ENCODE results near the gene COL4A6. TPM values are rescaled to one million over a fixed set of nuclear protein-coding genes. Genes with fewer than 3 reads are reported as not detected.

COL4A6 gene
- total and polyA plus RNA-seq, 2 of the 4 experiments (the other 2 are of a cell fraction) = 0.36 to 0.74 TPM

GRCh38 chrX:108177351-108178142, 260.7 kb downstream of the COL4A6 start:
- no peak overlapping the region for H4K91ac ChIP-seq (ENCODE audit: insufficient read depth, low read depth, low read length)
- H3K4me1 ChIP-seq (ENCODE audit: control insufficient read depth, insufficient read depth, low read length) = no peaks in the 10 kb centered on the region
- no peak overlapping the region for H4K5ac ChIP-seq (ENCODE audit: low read depth, low read length)
- CTCF ChIA-PET = interaction anchor here (0.5 kb wide), 1 partner anchor 46 kb away, joined by 5 read pairs; no protein-coding TSS in a partner anchor
- H2BK20ac ChIP-seq (ENCODE audit: low read depth, low read length) = no peak overlapping the region
- no peak overlapping the region for H3K4me3 ChIP-seq (ENCODE audit: insufficient read depth, low read depth, low read length)
- peaks cover 29% of the 10 kb centered on the region for H3K27me3 ChIP-seq (ENCODE audit: control insufficient read depth, insufficient read depth, low read length)
- dilution Hi-C loops (cut with HindIII; ENCODE audit: low sequenced_read_pairs, unreplicated experiment) = no loop called here
- H3K18ac ChIP-seq (ENCODE audit: low read depth, low read length) = no peak overlapping the region
- ATAC-seq (ENCODE audit: low read depth) (no peak), DNase-seq (no peak)
- H4K8ac ChIP-seq (ENCODE audit: low read depth in 2 of 2, low read length in 2 of 2) = no peak overlapping the region
- no peak overlapping the region for H3K4ac ChIP-seq (ENCODE audit: low read depth, low read length)
- H2BK15ac ChIP-seq (ENCODE audit: low read depth, low read length) = no peak overlapping the region
- in situ Hi-C loops (cut with MboI; ENCODE audit: low sequenced_read_pairs) = no loop called here
- no peaks in the 10 kb centered on the region for H4K20me1 ChIP-seq (ENCODE audit: insufficient read depth, low read length)
- no peak overlapping the region for H2AK9ac ChIP-seq (replicated peaks; ENCODE audit: low read depth, low read length, poor library complexity)
- no peak overlapping the region for H3K9ac ChIP-seq (ENCODE audit: low read depth, low read length)
- no peaks in the 10 kb centered on the region for H3K79me1 ChIP-seq (ENCODE audit: low read depth in 1 of 2, low read length in 2 of 2)
- POLR2A ChIA-PET (ENCODE audit: unreplicated experiment) = no interaction called here
- no peak overlapping the region for H3K56ac ChIP-seq (ENCODE audit: extremely low read depth, insufficient read depth, low read length)
- no peak overlapping the region for H3K4me2 ChIP-seq (ENCODE audit: low read depth, low read length)
- no peak overlapping the region for H2AFZ ChIP-seq (replicated peaks; ENCODE audit: low read length, poor library complexity)
- no peak overlapping the region for H2BK120ac ChIP-seq (ENCODE audit: low read depth, low read length)
- no peak overlapping the region for H3K27ac ChIP-seq (ENCODE audit: insufficient read depth, low read length)
- no peaks in the 10 kb centered on the region for H3K9me3 ChIP-seq (ENCODE audit: control insufficient read depth, insufficient read depth, low read length)
- intact Hi-C loops (cut with micrococcal nuclease) = no loop called here
- WGBS, 2 experiments (ENCODE audit: extremely low coverage in 2 of 2, insufficient read length in 1 of 2) = 46% methylated on average over 4 of the region's 8 CpGs; no CpG with 5 or more reads in 1 of the 2 experiments
- no peak overlapping the region for H3K23ac ChIP-seq (ENCODE audit: low read depth, low read length)
- H2BK5ac ChIP-seq (ENCODE audit: low read depth, low read length, poor library complexity, severe bottlenecking) = no peak overlapping the region
- H3K9me1 ChIP-seq (ENCODE audit: insufficient read depth, low read length) = no peaks in the 10 kb centered on the region; the same call in none of the 2 replicates
- no peak overlapping the region for H3K14ac ChIP-seq (replicated peaks; ENCODE audit: low read depth, low read length)
- BruUV-seq (replicated peaks) = no TSS peak
- H2AK5ac ChIP-seq (ENCODE audit: low read depth, low read length) = no peak overlapping the region
- H3K36me3 ChIP-seq (ENCODE audit: control insufficient read depth, insufficient read depth, low read length) = no peaks in the 10 kb centered on the region
- TF ChIP-seq POLR2A (IDR thresholded peaks at IDR 0.05; ENCODE audit: low read depth, low read length) (no peak), RFX5 (IDR thresholded peaks at IDR 0.05; ENCODE audit: low read depth, low read length) (no peak), RAD21 (IDR thresholded peaks at IDR 0.05; ENCODE audit: low read length) (no peak), USF2 (IDR thresholded peaks at IDR 0.05; ENCODE audit: low read depth, low read length) (no peak), MAZ (IDR thresholded peaks at IDR 0.05; ENCODE audit: borderline replicate concordance, low read depth, low read length) (no peak), CEBPB (IDR thresholded peaks at IDR 0.05; ENCODE audit: low read depth, low read length) (no peak), CHD1 (IDR thresholded peaks at IDR 0.05; ENCODE audit: low read depth, low read length) (no peak), MXI1 (IDR thresholded peaks at IDR 0.05; ENCODE audit: borderline replicate concordance, low read depth, low read length) (no peak), FOS (IDR thresholded peaks at IDR 0.05; ENCODE audit: low read depth, low read length) (no peak), RCOR1 (IDR thresholded peaks at IDR 0.05; ENCODE audit: insufficient replicate concordance, low read length) (no peak), SMC3 (IDR thresholded peaks at IDR 0.05; ENCODE audit: low read depth, low read length) (no peak), NFE2L2 (IDR thresholded peaks at IDR 0.05; ENCODE audit: low read depth, low read length) (no peak), MAFK (IDR thresholded peaks at IDR 0.05; ENCODE audit: low read depth, low read length) (no peak)
- TF ChIP-seq, protein P1, sequence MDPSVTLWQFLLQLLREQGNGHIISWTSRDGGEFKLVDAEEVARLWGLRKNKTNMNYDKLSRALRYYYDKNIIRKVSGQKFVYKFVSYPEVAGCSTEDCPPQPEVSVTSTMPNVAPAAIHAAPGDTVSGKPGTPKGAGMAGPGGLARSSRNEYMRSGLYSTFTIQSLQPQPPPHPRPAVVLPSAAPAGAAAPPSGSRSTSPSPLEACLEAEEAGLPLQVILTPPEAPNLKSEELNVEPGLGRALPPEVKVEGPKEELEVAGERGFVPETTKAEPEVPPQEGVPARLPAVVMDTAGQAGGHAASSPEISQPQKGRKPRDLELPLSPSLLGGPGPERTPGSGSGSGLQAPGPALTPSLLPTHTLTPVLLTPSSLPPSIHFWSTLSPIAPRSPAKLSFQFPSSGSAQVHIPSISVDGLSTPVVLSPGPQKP (IDR thresholded peaks at IDR 0.05; ENCODE audit: borderline replicate concordance, low read depth, low read length) = no peak
- TF ChIP-seq, protein P2, sequence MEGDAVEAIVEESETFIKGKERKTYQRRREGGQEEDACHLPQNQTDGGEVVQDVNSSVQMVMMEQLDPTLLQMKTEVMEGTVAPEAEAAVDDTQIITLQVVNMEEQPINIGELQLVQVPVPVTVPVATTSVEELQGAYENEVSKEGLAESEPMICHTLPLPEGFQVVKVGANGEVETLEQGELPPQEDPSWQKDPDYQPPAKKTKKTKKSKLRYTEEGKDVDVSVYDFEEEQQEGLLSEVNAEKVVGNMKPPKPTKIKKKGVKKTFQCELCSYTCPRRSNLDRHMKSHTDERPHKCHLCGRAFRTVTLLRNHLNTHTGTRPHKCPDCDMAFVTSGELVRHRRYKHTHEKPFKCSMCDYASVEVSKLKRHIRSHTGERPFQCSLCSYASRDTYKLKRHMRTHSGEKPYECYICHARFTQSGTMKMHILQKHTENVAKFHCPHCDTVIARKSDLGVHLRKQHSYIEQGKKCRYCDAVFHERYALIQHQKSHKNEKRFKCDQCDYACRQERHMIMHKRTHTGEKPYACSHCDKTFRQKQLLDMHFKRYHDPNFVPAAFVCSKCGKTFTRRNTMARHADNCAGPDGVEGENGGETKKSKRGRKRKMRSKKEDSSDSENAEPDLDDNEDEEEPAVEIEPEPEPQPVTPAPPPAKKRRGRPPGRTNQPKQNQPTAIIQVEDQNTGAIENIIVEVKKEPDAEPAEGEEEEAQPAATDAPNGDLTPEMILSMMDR (conservative IDR thresholded peaks at IDR 0.05; ENCODE audit: low read depth, low read length) = no peak
